GM10266 (cell line): ENCODE measurements around the gene HS6ST2.

Experiments
- DNase-seq: peaks from one replicate; pipeline ENCODE4 v3.0.0; 2012; ENCODE audit errors: extremely low spot score
- CTCF ChIP-seq: IDR thresholded peaks from 2 replicates; pipeline ENCODE4 v1.5.1; 2012; ENCODE audit warnings: mild to moderate bottlenecking, low read depth; ENCODE audit not compliant: control insufficient read depth, insufficient read depth; ENCODE audit errors: missing control alignments

HS6ST2 gene

GRCh38 chrX:132958091-132958703 lies at the start of gene HS6ST2:
HS6ST2 (minus strand) TSS chrX:132958629.
- TF ChIP-seq CTCF = no peak
- DNase-seq = no peak

- no peak for DNase-seq
- no peak for TF ChIP-seq CTCF
Measured at GRCh38 chrX:133007458-133007857, 49.0 kb upstream of the HS6ST2 start.

- no peak for DNase-seq
- no peak for TF ChIP-seq CTCF
Measured at GRCh38 chrX:133005616-133006015, 47.2 kb upstream of the HS6ST2 start.

GRCh38 chrX:133005042-133005441 lies 46.6 kb upstream of the HS6ST2 start:
- peak; percentile 36 for TF ChIP-seq CTCF
- DNase-seq = no peak

GRCh38 chrX:132999209-132999608 lies 40.8 kb upstream of the HS6ST2 start:
- DNase-seq = no peak
- no peak for TF ChIP-seq CTCF

GRCh38 chrX:132990835-132991234 lies 32.4 kb upstream of the HS6ST2 start:
- DNase-seq = no peak
- no peak for TF ChIP-seq CTCF

- DNase-seq = no peak
Measured at GRCh38 chrX:132986556-132986955, 28.1 kb upstream of the HS6ST2 start.

More at GRCh38 chrX:132986556-132986955, 28.1 kb upstream of the HS6ST2 start:
- TF ChIP-seq CTCF = no peak
